ENCODE results near the gene GLG1.

DNA sequence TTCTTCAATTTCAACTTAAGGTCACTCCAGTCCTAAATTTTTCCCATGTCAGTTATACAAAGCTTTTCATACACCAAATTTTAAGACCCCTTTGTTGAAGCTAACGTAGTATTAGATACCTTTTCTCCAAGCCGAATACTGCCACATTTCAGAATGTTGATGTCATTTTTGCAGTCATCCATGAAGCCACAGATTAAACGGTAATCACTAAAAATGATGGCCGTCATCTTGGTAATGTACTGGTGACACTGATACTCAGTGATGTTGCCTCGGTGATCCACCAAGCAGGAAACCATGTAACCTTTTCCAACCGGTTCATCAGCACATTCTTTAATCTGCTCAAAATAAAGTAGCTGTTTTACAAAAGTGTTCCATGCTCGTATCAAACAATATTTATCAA, 103.5 kb downstream of the GLG1 start:
- TF ChIP-seq YY1 (IDR thresholded peaks at IDR 0.05) (no peak), SP1 (IDR thresholded peaks at IDR 0.05) (no peak), NR2F2 (IDR thresholded peaks at IDR 0.05) (no peak)
- TF ChIP-seq, protein P1, sequence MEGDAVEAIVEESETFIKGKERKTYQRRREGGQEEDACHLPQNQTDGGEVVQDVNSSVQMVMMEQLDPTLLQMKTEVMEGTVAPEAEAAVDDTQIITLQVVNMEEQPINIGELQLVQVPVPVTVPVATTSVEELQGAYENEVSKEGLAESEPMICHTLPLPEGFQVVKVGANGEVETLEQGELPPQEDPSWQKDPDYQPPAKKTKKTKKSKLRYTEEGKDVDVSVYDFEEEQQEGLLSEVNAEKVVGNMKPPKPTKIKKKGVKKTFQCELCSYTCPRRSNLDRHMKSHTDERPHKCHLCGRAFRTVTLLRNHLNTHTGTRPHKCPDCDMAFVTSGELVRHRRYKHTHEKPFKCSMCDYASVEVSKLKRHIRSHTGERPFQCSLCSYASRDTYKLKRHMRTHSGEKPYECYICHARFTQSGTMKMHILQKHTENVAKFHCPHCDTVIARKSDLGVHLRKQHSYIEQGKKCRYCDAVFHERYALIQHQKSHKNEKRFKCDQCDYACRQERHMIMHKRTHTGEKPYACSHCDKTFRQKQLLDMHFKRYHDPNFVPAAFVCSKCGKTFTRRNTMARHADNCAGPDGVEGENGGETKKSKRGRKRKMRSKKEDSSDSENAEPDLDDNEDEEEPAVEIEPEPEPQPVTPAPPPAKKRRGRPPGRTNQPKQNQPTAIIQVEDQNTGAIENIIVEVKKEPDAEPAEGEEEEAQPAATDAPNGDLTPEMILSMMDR (IDR thresholded peaks at IDR 0.05; ENCODE audit: low read depth, low read length, missing input control) = no peak
- TF ChIP-seq, protein P2, sequence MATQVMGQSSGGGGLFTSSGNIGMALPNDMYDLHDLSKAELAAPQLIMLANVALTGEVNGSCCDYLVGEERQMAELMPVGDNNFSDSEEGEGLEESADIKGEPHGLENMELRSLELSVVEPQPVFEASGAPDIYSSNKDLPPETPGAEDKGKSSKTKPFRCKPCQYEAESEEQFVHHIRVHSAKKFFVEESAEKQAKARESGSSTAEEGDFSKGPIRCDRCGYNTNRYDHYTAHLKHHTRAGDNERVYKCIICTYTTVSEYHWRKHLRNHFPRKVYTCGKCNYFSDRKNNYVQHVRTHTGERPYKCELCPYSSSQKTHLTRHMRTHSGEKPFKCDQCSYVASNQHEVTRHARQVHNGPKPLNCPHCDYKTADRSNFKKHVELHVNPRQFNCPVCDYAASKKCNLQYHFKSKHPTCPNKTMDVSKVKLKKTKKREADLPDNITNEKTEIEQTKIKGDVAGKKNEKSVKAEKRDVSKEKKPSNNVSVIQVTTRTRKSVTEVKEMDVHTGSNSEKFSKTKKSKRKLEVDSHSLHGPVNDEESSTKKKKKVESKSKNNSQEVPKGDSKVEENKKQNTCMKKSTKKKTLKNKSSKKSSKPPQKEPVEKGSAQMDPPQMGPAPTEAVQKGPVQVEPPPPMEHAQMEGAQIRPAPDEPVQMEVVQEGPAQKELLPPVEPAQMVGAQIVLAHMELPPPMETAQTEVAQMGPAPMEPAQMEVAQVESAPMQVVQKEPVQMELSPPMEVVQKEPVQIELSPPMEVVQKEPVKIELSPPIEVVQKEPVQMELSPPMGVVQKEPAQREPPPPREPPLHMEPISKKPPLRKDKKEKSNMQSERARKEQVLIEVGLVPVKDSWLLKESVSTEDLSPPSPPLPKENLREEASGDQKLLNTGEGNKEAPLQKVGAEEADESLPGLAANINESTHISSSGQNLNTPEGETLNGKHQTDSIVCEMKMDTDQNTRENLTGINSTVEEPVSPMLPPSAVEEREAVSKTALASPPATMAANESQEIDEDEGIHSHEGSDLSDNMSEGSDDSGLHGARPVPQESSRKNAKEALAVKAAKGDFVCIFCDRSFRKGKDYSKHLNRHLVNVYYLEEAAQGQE (IDR thresholded peaks at IDR 0.05) = no peak
- TF ChIP-seq, protein P3, sequence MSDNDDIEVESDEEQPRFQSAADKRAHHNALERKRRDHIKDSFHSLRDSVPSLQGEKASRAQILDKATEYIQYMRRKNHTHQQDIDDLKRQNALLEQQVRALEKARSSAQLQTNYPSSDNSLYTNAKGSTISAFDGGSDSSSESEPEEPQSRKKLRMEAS (IDR thresholded peaks at IDR 0.05) = no peak
